HG03378 (cell line): ENCODE results near the gene FBXW7.

Source experiments
- ATAC-seq: cut with Tn5 transposase; IDR thresholded peaks from one replicate; pipeline ENCODE4 v1.9.1; 2021; ENCODE audit warnings: mild to moderate bottlenecking, moderate library complexity; ENCODE audit not compliant: unreplicated experiment

FBXW7 gene

DNA sequence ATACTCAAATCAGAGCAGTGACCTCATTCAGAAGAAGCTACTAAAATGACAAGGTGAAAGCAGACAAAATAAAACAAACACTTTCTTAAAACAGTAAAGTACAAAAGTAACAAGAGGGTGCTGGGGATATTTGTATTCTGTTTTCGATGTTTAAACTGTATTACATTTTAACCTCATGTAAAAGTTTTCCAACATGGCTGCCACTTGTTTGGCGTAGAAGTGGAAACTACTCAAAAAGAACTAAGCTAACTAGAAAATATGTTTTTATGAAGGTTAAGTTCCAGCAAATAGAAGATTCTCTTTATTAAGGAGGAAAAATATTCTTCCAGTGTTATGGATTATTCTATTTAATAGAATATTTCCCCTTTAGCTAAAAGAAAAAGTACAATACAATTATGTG is 155.0 kb downstream of the FBXW7 start:
- no peak for ATAC-seq

DNA sequence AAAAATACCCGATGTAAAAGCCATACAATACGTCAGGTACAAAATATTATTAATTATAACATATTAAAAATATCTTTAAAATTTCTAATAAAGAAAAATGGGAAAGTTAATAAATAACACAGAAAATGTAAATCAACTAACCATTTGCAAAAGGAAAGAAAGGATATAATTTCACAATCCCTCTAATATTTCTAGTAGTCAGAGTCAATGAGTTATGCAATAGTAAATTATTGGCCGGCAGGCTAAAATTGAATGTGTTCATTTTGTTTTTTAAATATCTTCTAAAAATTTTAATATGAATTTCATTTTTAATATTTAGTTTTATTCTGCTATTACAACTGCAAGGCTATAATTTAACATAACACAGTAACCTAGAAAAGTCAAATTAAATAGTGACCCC is 155.7 kb downstream of the FBXW7 start:
- ATAC-seq = no peak

DNA sequence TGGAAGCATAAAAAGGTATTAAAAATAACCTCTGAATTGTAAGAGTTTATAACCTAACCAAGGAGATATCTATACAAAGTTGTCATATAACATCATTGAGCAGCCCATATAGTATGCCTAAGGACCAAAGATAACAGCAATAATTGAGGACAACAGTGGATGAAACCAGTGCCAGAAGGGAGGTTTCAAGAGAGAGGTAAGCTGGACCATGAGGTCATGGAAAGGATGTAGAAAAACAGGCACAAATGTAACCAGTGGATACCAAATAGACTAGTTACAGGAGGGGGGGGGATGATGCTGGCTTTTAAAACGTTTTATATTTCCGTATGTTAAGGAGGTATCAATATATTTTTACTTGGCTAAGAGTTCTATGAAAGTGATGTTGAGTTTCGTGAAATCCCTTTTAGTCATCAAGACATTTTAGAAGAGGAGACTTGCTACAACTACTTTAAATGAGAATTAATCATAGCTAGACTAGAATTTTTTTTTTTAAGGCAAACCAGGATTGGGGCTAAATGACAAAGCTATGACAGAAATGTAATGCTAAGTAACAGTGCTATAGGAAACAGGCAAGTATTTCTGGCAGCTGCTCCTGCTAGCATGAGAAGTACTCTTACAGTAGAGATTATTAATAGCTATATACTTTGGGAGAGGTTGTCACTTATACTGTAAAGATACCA is 161.1 kb downstream of the FBXW7 start:
- no peak for ATAC-seq

DNA sequence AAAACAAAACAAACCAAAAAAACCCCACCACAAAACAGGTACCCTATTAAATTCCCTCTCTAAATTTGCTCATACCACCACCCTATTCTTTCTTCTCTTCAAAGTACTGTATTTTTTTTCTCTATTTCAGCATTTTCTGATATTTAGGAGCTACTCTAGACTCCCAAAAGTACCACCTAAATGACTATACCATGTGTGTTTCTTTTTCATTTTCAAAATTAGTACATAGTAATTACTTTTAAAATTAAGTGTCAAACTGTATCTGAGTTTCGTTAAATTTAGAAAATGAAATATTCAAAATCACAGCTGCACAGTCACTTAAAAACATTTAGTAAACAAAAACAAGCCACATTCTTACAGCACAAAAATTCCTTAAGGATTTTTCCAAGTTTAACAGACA is 161.7 kb downstream of the FBXW7 start:
- ATAC-seq = no peak

DNA sequence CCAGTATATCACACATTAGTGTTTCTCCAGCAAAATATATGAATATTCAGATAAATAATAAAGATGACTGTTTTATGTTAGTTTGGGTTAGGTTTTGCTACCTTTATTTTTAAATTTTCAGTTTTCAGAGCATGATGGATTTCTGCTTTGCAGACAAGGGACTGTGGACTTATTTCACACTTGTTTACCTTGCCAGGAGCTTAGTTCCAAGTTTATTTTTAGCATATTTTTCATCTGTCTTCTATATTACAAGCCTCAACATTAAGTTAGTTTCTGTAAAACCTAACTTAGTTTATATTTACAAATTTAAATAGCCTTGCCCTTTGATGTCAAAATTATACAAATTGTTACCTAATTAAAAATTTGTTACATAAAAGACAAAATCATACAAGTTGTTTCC is 163.4 kb downstream of the FBXW7 start:
- ATAC-seq = no peak

DNA sequence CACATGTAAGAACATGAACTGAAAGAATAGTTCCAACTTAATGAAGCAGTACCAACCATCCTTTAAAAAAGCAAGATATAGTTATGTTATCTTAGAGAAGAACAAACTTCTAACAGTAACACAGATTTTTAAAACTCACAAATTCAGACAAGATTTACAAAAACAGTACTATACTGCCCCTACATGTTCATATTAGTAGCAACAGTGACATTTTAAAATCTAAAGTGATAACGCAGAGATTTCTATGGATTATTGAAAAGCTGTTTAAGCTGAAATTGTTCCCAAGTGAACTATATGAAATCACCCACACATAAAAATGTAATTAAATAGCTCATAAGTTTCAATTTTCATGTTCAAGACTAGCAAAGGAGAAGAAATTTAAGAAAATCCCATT is 166.0 kb downstream of the FBXW7 start:
- no peak for ATAC-seq

DNA sequence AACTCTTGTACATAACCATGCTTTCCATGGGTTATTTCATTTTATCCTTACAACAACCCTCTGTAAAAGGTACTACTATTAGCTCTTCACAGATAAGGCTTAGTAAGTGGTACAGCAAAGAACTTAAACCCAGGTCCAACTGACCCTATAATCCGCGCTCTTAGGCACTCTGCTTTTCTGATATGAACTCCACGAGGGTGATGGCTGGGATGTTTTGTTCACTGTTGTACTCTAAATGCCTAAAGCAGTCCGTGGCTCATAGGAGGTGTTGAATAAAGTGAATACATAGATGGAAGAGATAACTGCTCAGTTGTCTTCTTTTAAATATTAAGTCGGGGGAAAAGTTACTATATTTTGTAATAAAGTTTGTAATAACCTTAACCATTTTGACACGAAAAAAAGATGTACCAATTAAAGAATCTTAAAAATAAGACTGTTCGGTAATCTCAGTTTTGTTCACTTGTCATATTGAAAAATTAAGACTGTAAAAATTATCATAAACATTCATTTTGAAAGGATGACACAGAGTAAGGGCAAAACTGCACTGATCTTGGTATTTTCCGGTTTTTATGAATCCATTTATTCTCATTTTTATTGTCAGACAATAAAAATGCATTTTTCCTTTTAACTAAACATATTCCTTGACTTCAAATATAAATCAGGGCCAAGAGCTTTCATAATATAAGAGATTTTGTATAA is 166.5 kb downstream of the FBXW7 start:
- ATAC-seq = no peak

DNA sequence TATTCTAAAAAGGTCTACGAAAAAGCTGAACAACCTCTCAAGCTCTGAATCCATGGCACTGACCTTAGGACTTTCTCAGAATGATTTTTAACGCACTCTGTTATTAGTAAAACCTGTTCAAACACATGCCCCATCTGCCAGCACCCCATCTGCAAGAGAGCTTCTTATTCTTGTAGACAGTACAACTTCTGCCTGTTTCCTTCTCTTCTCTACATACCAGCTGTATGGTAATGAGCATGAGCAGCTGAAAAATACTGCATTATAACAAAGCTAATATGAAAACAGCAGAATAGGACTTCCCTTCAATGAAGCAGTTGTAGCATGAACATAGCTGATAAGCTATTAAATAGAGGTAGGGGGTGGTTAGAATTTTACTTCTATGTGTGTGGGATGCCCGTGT is 167.9 kb downstream of the FBXW7 start:
- ATAC-seq = no peak

DNA sequence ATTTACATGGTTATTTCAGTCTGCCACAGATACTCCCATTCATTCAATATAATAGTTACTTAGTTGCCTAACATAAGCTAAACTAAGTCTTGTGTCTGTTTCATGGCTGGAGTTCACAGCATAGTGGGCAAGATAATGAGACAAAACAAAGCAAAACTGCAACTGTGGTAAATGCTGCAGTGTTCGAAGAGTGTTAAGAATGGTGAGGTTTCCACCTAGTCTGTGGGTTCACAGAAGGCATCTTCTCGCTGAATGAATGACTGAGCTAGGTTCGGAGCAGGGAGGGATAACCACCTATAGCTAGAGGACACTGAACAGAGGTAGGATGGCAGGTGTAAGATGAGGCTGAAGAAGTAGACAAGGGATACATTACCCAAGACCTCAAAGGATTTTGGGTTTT is 171.0 kb downstream of the FBXW7 start:
- ATAC-seq = no peak

DNA sequence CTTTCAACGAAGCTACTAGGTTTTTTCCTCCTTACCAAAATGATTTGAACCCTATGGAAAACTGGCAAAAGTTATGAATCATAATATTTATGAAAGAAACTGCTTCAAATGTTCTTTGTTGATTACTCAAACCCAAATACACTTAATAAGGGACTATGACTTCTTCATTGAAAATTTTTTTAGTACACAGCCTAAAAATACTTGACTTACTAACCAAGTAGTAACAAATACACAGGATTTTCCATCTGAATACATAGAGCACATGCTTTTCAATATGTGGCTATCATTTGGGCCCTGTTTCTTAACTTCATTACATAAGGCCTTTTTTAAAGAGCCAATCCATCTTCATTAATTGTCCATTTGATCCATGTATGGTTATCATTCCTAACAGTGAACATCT is 171.5 kb downstream of the FBXW7 start:
- ATAC-seq = no peak

DNA sequence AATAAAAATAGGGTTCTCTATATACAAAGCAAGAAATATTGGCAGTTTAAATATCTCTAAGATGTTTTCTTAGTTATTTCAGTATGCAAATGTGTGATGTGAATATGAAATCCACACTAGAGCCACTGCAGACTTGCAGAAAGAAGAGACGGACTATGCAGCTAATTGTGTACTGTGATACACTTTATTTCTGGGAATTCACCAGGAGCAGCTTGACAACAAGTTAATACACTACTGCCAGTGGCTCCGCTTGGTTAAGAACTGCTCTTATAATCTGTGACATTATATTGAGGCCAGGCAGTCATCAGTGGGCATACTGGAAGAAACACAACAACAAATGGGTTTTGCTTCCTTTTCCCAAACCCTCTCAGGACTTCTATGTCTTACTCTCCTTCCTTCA is 172.0 kb downstream of the FBXW7 start:
- no peak for ATAC-seq

DNA sequence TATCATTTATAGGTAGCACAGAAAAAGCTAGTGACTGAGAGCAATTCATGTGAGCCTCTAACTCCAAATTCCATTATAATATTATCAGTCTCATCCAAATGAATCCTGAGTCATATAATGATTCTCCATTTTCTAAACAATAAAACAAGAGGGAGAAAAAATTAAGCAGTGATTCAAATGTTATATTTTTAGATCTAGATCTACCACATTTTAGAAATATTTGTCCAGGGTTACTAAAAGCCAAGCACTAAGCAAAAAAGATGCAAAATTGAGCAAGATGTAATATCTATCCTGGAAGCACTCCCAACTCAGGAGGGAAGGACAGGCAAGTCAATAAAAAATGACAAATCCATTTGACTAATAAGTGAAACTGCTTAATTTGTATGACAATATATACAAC is 172.8 kb downstream of the FBXW7 start:
- ATAC-seq = no peak

DNA sequence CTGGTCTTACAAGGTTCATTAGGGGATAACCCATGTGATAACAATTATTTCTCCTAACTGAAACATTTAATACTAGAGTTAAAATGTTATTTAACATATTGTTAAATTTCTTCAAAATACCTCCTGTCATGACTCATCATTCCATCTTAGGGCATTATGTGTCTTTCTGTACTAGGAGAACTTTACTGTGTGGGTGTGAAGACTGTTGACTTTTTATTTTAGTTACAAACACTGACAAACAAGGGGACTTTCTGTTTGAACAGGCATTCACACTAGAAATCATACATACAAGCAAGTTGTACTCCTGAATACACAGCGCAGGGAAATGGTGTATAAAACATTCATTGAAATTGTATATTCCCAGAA is 175.9 kb downstream of the FBXW7 start:
- ATAC-seq = peak; percentile 59

DNA sequence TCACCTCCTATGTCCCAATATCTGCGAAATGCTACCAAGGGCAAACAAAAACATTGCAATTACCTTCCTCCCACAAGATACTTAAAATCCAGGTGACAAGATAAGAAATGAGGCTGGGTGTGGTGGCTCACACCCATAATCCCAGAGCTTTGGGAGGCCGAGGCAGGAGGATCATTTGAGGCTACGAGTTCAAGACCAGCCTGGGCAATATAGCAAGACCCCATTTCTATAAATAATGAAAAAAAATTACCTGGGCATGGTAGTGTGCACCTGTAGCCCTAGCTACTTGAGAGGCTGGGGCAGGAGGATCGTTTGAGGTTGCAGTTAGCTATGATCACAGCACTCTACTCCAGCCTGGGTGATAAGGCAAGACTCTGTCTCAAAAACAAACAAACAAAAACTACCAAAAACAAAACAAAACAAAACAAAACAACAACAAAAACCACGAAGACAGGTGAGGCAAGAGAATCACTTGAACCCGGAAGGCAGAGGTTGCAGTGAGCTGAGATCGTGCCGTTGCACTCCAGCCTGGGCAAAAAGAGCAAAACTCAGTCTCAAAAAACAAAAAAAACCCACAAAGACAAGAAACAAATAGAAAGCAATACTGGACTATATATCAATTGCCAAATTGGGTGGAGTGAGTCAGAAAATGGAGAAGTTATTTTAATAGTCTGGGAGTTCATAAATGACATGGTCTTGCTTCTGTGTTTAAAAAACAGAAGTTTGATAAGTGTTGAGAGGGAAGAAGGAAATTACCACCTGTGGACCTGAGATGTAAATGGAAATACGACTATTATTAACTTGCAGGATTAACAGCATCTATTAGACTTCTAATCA is 176.5 kb downstream of the FBXW7 start:
- peak; percentile 50 for ATAC-seq

DNA sequence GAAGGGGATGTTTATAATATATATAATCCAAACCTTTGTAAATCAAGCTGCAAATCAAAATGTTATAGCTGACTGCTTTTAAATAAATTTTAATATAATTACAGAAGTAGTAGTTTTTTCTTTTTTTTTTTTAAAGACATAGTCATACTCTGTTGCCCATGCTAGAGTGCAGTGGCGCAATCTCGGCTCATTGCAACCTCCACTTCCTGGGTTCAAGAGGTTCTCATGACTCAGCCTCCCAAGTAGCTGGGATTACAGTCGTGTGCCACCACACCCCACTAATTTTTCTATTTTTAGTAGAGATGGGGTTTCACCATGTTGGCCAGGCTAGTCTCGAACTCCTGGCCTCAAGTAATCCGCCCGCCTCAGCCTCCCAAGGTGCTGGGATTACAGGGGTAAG is 178.7 kb downstream of the FBXW7 start:
- ATAC-seq = no peak

DNA sequence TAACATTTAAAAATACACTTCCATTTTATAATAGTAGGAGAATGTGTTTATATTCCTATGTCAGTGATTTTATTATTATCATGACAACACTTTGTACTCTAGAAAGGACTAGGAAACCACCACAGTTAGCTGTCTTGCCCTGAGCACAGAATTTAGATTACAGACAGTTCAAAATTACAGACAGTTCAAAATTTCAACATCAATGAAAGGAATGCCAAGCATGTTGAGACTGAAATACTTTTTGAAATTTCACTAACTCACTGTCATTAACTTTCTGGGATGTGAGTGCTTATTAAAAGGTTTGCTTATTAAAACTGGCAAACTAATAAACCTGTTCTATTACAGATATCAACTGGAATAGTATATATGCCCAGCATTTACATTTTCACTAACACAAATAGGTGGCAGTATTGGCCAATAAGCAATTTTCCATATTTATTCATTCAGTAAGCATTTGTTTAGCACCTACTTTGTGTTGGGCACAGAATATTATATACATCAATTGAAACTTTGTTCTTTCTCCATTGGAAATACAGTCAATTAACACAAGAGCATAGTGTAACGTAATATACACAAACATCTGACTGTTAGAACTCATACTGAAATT is 179.4 kb downstream of the FBXW7 start:
- ATAC-seq = no peak

DNA sequence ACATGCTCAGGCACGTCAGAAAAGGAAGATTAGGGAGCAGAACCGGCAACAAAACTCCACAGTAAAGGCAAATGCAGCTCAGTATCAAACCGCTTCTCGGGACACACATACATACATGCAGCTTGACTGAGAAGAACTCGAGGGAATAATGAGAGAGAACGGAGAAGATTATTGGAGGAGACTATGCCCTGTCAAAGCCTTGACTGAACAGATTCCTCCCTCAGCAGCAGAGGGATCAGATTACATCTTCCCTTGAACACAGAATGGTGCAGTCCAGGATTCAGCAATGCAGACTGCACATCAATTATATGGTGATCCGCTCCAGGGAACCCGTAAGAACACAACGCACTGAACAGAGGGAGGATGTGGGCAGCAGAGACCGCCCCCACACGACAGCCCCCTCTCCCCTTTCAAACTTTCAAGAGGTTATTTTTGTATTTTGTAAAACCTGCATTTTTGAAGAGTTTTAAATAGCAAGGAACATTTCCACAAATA is 183.2 kb downstream of the FBXW7 start:
- peak; percentile 80 for ATAC-seq

DNA sequence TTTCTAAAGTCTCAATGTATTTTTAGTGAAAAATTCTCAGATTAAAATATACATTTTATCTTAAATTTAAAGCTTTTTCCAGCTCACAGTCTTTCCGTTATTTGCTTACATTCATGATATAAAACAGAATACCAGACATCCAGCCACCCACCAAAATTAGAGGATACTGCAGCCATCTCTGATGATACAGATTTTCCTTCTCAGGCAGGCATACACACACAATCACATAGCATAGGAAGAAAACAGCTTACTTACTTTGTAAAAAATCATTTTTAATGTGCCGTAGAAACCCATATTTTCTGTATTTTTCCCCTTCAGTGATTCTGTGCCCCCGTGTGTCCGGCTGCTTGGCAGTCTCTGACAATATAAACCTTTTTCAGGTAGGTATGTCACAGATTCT is 183.7 kb downstream of the FBXW7 start:
- ATAC-seq = peak; percentile 5

DNA sequence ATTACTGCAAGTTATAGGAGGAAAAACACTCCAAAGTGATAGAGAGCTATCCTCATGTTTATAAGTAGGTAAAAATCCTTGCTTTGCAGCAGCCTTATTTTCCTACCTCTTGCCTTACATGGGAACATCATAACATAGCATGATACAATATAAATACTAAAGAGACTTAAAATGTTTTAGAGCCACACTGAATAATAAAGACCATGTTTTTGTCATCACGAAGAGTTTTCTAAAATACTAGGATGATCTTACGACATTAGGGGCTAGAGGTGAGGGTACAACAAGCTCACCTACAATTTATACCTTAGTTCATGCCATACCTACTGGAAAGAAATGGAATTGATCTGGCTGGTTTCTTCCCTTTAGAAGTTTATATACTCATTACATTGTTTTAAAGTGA is 184.8 kb downstream of the FBXW7 start:
- ATAC-seq = no peak

DNA sequence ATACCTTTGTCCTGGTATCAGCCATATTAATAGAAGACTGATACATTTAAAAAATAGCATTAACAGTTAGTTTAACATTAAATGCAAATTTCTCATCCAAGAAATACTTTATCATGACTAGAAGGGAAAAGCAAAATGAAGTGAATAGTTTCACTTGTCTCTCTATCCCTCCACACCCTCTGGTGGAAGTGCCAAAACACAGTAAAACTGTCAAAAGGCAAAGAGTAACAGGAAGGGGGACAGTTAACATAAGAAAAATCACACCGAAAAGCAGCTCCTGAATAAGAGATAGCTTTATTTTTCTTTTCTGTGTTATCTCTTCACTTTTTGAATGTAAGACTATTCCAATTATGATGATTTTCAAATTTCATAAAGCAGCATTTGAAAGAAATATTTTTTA is 187.2 kb downstream of the FBXW7 start:
- ATAC-seq = no peak

DNA sequence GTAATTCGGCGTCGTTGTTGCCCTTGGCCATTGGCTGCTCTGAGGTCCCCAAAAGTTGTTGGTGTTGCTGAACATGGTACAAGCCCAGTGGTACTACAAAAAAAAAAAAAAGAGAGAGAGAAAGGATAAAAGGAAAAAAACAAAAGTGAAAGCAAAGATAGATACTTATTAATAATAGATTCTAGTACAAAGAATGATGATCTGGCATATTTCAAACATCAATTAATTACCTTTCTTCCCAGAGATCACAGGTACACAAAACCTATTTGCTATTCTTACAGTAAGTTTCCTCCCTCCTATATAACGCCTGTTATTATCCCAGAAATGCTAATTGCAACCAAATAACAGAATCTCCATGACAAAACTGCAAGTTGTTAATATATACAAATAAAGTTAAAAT is 188.9 kb downstream of the FBXW7 start:
- ATAC-seq = no peak
